ENCODE data around the gene DNAAF5.

- TF ChIP-seq MAX (IDR thresholded peaks at IDR 0.05) (no peak), EGR1 (IDR thresholded peaks at IDR 0.05) (no peak), REST (IDR thresholded peaks at IDR 0.05; ENCODE audit: low read depth) (no peak), EP300 (IDR thresholded peaks at IDR 0.05; ENCODE audit: borderline replicate concordance) (no peak), TAF1 (IDR thresholded peaks at IDR 0.05; ENCODE audit: low read depth) (no peak), TCF12 (IDR thresholded peaks at IDR 0.05; ENCODE audit: low read depth) (no peak), ZBTB7A (IDR thresholded peaks at IDR 0.05; ENCODE audit: low read depth) (no peak), CEBPB (IDR thresholded peaks at IDR 0.05) (no peak), RAD21 (IDR thresholded peaks at IDR 0.05; ENCODE audit: low read depth) (no peak), TEAD4 (IDR thresholded peaks at IDR 0.05) (no peak)
- TF ChIP-seq, protein P1, sequence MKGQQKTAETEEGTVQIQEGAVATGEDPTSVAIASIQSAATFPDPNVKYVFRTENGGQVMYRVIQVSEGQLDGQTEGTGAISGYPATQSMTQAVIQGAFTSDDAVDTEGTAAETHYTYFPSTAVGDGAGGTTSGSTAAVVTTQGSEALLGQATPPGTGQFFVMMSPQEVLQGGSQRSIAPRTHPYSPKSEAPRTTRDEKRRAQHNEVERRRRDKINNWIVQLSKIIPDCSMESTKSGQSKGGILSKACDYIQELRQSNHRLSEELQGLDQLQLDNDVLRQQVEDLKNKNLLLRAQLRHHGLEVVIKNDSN (IDR thresholded peaks at IDR 0.05), result no peak
Observed at GRCh38 chr7:770336-770735, 43.8 kb downstream of the DNAAF5 start.
